Measurements from ENCODE around the gene ERRFI1.

ERRFI1 gene

DNA sequence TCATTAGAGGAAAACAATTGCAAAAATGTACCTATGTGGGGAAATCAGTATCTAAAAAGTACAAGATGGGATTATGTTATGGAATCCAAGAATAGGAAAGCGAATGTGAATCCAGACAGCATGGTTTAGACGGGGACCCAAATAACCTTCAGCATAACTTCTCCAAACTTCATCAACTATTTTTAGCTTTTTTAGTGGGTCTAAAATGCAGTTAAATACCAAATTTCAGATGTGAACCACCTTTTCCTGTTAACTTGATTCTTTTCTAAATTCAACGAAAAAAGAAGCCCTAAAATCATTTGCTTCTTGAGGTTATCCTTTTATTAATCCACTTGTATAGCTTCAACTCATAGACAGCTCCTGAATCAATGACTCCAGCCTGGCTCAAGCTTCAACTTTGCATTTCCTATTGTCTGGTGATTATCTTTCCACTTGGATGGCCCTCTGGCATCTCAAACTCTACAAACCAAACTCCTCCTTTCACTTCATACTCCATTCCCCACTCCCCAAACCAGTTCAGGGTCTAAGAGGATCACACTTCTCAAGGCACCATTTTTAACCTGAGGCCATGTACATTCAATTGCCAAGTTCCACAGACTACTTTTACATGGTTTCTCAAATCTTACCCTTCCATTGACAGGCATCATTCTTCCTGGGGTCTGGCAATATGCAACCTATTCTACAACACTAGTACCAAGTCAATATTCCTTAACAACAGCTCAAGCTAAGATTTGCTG lies 7.4 kb downstream of the ERRFI1 start:
- DNase-seq (ENCODE audit: low read depth in 1 of 2, low spot score in 1 of 2): no peak

DNA sequence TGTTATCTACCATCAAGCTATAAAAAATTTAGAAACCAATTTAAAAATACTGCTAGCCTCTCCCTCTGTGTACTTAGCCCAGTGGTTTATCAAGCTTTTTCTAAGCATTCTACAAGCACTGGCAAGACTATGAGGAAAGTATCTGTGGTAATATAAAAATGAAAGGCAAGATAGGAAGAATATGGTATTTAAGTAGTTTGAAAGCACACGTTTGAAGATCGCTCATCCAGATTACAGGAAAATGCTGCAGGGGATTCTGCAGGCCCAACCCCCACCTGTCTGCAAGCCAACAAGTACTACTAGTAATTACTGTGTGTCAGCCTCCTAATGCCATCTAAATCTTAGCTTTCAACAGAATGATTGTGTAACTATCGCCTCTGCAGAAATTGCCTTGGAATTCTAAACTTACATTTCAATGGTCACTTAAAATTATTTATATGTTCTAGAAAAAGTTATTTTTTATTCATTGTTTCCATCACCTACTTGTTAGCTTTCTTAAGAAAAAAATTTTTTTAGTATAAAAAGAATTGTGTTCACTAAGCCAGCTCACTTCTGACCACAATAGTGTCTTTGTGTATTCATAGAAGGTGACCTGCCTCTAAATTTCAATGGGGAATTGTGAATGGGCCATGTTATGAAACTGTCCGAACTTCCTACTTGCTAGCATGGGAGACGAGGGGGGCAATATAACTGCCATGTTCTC lies 8.5 kb downstream of the ERRFI1 start:
- DNase-seq (ENCODE audit: low read depth in 1 of 2, low spot score in 1 of 2): no peak

DNA sequence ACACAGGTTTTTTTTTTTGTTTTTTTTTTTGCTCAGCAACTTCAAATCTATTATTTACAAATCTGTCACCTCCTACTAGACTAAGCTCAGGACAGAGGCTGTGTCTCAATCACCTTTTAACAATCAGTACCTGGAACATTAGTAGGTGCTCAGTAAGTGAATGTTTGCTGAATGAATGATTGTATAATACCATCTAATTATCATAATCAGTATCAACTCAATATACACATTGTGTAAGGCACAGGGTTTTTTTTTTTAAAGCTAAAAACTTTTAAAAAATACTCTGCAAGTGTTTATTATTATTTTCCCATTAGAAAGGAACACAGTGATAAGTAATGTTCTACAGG lies 9.2 kb downstream of the ERRFI1 start:
- DNase-seq (ENCODE audit: low read depth in 1 of 2, low spot score in 1 of 2): no peak

DNA sequence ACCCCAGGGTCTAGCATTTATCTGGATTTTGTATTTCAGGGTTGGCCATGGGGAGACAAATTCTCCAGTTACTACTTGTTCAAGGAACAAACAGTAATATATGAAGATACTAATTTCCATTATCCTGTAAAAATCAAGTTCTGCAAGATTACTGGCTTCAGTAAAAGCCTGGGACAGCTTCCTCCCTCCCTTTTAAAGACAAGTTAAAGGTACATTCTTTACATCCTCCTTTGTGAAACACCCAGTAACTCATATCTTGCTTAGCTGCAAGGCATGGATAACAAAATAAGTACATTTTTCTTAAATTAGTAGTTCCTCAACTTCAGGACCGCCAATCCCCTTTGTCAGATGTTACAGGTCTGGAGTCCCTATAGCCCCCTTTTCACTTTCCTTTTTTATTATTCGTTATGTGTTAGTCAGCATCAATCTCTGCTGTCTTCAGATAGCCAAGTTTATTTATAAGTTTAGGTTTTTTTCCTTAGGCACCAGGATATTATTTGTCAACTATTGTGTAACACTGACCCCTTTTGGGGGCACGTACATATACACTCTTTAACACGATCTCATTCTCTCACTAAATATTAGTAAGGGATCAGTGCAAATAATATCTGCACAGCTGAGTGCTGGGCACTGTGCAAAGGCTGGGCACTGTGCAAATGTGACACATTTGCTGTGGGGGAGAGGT lies 9.8 kb downstream of the ERRFI1 start:
- no peak for DNase-seq (ENCODE audit: low read depth in 1 of 2, low spot score in 1 of 2)

DNA sequence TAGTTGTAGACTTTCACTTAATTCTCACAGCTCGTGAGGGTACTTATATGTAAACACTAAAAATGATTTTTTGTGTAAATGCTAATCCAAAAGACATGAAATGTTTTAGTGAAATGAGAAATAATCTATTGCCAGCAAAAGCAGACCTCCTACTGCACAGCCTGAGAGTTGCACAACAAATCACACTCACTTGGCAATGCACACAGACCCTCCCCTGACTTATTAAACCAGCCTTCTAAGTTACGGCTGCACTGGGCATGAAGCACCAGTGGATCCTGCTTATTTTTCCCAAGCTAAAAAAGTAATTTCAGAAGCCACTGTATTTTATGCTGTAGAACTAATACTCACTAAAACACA lies 10.3 kb downstream of the ERRFI1 start:
- DNase-seq (ENCODE audit: low read depth in 1 of 2, low spot score in 1 of 2): no peak

DNA sequence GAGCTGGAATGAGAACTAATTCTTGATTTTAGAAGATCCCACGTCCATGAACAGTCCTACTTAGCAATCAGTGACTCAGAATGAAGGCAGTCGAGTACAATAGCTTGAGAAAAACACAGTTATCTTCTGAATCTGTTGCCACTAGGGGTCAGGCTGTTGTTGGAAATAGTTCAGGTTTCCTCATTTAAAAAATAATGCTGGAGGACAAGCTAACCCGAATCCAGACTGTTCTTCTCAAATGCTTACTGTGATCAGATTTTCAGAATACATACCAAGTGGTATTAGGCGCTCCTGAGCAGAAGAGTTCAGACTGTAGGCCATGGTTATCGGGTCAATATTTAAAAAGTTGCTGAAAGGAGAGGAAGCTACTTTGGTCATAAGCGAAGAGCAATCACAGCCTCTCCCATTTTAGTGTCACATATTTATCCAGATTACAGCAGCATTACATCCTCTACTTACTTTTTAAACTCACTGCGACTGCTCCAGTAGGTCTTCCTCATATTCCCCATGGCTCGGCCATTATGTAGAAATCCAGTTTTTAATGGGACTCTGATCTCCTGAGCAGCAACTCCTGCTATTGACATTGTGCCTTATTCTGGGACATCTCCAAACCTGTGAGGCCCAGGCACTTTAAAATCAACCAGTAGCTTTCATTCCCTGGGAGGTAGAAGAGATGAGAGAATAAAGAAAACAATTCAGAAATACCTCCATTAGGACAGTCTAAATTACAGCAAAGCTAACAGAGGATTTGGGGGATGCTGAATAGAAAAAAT lies 10.9 kb downstream of the ERRFI1 start:
- peak in 1 of 2 donors; percentile 39 for DNase-seq (ENCODE audit: low read depth in 1 of 2, low spot score in 1 of 2)

DNA sequence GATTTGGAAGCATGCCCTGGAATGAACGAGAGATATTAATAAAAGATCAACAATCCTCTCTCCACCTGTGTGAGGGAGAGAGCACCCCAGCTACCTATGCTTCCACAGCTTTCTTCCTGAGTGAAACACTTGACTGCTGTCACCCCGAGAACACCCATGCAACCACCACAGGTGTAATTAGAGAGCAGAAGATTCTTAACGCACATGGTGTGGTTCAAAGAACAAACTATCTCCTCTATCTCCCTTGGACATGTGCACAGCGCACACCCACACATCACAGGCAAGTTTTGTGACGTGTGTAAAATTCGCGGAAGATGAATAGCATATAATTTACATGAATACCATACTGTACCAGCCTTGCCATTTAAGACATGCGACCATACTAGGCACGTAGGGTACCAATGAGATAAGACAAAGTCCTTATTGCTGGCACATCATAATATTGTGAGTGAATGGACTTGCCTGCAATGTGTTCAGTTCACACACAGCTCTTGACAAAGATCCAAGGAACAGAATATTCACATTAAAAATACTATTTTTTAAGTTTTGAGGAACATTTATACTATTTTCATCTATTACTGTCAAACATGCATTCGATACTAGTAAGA lies 11.6 kb downstream of the ERRFI1 start:
- DNase-seq (ENCODE audit: low read depth in 1 of 2, low spot score in 1 of 2): no peak

DNA sequence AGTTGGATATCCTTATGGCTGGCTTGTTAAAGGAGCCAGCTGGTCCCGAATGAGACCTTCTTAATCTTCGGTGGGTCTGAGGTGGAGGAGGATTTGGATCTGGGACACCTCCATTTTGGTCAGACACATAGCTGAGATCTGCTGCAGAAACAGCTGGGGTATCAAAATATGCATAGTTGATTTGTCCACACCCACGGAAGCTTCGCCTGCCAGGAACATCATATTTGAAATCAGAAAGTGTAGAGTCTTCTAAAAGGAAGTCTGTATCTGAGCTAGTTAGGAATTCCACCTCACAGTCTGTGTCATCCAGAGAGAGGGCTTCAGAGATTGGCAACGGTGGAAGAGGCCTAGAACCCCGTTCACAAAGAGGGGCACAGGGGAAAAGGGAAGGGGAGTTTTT lies 12.3 kb downstream of the ERRFI1 start:
- DNase-seq (ENCODE audit: low read depth in 1 of 2, low spot score in 1 of 2): no peak

DNA sequence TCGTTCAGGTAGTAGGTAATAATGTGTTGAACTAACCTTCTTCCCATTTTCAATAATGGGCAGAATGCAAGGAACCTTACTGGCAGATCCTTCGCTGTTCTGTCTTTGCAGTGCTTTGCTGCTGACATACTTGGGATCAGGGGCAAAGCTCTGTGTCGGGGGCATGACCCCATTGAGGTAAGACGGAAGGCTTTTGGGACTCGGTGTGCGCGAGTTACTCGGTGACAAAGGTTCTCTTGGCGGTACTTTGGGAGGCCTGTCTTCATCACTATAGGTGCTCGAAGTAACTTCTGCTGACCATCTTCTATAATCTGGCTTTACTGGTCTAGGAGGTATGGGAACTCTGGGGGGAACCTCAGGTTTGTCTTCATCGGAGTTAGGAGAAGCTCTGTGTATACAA lies 12.7 kb downstream of the ERRFI1 start:
- no peak for DNase-seq (ENCODE audit: low read depth in 1 of 2, low spot score in 1 of 2)

DNA sequence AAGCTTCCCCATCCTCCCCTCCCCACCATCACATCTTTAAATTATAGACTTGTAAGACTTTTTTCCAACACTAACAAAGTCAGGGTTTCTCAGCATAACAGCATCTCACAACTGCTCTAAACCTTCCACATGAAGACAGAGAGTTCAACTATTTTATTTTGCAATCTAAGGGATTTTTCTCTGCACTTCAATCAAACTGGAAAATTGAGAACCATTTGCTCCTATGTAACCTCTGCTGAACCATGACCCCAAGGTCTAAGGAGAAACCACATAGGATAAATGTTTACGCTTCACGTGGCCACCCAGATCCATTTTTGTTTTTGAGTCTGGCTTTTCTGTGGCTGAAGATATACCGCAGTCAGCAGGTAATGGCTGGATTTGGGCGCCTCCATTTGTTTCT lies 13.2 kb downstream of the ERRFI1 start:
- DNase-seq (ENCODE audit: low read depth in 1 of 2, low spot score in 1 of 2): no peak

DNA sequence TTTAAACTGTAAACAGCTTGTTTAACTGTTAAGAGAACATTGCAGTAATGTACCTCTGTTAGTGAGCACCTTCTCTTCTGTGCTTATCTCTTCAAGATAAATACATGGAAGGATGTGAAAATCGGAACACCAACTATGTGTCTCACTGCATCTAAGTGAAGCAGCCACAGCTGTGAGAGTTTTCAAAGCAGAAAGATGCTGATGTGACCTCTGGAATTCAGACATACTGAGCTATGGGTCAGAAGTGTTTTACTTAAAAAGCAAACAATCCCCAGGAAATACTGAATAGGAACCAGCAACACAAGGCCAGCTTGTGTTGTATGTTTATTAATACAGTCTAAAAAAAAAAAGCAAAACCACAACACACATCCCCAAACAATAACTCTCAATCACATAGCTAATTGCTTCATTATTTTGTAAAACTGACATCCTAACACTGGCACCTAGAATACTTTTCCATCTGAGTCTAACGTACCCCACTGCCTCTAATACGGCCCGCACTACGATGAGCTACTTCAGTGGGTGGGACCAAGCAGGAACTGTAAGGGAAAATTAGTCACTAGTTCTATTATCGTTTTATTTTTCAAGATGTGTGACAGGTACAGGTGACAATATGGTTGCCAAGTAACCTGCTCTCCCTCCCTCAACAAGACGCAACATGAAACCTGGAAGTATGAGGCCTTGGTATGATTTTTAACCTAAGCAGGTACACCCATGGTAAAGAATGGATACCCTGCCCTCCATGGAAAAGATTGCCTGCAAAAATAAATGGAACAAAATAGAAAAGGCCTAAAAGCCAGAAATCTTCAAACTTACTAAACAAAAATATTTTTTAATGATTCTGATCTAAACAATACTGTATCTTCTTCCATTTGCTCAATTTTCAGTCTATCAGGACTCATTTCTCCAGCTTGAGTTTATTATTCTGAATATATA lies 13.9 kb downstream of the ERRFI1 start:
- no peak for DNase-seq (ENCODE audit: low read depth in 1 of 2, low spot score in 1 of 2)

DNA sequence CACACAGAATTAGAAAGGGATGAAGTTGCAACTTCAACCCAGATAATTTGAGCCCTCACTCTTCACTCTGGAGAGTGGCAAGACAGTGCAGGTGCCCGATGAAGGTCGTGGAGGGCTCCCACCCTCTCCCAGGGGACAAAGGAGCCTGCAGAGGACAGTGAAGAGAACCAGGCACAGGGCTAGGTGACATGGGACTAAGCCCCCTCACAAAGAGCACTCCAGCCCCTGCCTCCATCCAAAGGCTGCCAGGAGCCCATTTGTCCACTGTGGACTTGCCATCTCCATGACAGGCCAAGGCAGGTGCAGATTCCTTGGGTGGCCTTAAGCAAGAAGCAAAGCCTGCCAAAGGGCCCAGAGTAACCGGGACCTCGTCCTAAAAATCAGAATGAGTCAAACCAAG lies 15.1 kb downstream of the ERRFI1 start:
- no peak for DNase-seq (ENCODE audit: low read depth in 1 of 2, low spot score in 1 of 2)

DNA sequence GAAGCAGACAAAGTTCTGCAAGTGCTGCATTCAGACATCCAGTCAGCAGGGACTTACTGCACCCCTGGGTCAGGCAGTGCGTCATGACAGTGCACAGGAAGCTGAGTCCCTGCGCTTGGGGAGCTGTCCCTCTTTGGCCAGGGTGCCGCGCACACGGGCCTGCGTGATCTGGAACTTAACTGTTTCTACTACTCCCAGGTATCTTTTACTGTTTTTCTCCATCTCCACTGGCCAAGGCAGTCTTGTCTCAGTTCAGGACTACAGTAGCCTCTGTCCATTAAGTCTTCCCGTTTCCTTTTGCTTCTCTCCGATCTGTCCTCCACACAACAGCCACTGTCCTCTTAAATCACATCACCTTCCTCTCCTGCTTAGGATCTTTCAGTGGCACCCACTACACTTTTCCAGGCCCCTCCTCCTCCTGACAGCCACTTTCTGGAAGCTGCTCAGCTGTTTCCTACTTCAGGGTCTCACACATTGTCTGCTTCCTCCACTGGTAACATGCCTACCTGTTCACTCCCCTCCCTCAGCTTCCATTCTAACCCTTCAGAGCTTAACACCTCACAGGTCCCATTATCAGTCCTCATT lies 15.9 kb downstream of the ERRFI1 start:
- DNase-seq (ENCODE audit: low read depth in 1 of 2, low spot score in 1 of 2): no peak

DNA sequence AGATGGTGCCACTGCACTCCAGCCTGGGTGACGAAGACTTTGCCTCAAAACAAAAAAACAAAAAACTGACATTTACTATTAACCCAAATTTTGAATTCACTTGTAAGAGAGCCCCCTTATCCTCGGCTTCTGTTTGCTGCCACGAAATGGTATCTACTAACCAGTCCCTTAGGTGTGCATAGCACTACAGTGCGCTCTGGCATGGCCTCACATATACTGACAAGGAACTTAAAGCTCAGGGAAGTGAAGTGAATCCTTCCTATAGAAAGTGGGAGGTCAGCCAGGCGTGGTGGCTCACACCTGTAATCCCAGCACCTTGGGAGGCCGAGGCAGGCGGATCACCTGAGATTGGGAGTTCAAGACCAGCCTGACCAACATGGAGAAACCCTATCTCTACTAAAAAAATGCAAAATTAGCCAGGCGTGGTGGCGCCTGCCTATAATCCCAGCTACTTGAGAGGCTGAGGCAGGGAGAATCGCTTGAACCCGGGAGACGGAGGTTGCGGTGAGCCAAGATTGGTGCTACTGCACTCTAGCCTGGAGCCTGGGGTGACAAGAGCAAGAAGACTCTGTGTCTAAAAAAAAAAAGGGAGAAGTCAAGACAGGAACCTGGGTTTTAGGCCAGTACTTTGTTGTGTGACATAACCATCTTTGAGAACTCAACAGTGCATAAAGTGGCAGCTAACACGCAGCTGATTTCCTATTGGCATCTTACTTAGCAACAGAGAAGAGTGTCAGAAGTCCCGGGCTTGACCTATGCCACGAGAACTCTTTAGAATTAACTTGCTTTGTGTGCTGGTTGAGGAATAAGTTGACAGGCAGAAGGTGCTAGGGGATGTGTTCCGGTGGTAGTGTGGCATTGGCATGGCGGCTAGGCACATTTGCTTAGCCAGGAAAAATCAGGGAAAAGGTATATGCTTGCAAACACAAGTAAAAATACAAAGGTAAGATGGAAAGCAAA lies 16.8 kb downstream of the ERRFI1 start:
- DNase-seq (ENCODE audit: low read depth in 1 of 2, low spot score in 1 of 2): no peak

DNA sequence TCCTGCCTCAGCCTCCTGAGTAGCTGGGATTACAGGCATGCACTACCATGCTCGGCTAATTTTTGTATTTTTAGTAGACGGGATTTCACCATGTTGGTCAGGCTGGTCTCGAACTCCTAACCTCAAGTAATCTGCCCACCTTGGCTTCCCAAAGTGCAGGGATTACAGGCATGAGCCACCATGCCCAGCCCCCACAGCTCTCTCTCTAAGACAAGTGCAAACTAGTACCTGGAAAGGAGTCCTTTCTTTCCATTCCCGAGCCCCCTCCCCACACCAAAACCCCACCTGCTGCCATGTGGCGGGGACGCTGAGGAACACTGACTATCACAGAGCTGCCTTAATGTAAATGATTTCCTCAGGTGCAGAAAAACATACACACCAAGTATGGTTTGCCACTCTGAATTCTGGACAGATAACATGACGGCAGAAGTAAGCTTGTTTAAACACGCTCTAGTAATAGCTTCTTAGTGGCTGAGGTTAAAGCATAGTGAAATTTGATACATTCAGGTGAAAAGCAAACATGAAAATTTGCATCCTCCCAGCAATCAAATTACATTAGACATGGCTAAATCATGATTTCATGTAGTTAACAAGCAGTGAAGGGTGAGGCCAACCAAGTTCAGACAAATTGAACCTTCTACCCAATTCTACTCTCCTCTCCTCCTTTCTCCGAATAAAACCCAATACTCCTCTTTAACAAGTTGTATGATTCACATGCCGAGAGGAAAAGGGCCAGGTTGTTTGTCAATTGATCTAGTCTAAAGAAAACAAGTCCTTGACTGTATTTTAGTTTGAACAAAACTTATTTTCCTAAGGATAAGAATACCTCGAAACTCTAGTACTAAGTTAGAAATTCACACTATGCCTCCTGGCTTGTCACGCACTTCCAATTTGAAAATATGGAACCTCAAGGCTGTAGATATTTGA lies 19.8 kb downstream of the ERRFI1 start:
- no peak for DNase-seq (ENCODE audit: low read depth in 1 of 2, low spot score in 1 of 2)

DNA sequence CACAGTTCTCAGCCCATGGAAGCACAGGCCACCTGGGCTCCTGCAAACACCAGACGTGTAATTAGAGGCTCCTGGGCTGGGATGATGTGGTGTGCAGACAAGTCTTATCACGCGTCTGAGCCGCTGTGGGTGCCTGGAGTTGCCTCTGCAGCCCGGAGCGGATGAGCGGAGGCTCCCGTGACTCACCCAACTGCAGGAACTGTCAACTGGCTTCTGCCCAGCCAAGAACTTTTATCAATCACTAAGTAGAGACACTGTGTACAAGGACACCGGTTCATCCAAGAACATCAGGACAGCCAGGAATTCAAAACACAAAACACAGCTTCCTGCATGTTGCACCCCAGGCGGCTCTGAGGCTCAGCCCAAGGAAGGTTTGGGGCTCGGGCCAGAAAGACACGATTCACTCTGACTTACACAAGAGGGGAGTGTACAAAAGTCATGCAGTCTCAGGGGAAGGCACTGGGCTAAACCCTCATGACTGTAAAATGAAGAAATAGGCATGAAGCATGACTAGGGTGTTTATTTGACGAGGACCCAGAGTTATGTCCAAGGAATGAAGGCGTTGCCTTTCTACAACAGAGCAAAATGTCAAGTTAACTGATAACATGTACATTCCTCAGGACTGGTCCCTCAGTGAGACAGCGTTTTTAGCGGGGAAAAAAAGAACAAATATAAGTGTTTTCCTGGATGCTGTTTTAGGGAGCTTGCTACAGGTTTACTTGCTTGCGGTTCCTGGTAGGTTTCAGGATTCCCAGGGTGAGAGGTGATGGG lies 21.1 kb downstream of the ERRFI1 start:
- DNase-seq (ENCODE audit: low read depth in 1 of 2, low spot score in 1 of 2): no peak
